ENCODE data around the gene KIF18A.

KIF18A gene

GRCh38 chr11:27996066-27996465 is 111.9 kb downstream of the KIF18A start:
- Histone ChIP-seq H3K27ac (ENCODE audit: insufficient read depth in 1 of 2, low read depth in 1 of 2, low read length in 2 of 2, poor library complexity in 1 of 2, severe bottlenecking in 2 of 2) (no peak overlapping the region), H3K36me3 (ENCODE audit: control insufficient read depth in 4 of 4, insufficient read depth in 4 of 4, low read length in 3 of 4) (no peaks in the 10 kb centered on the region), H3K27me3 (replicated peaks in 2 of 5; ENCODE audit: control insufficient read depth in 4 of 5, insufficient read depth in 5 of 5, low read length in 4 of 5) (no peaks in the 10 kb centered on the region), H3K4me1 (ENCODE audit: control extremely low read depth in 1 of 4, control insufficient read depth in 4 of 4, insufficient read depth in 4 of 4, low read length in 3 of 4) (no peaks in the 10 kb centered on the region), H3K9me3 (ENCODE audit: control extremely low read depth in 1 of 5, control insufficient read depth in 4 of 5, insufficient read depth in 2 of 5, low read depth in 1 of 5, low read length in 4 of 5) (peaks cover 0 to 12% (median 1%) of the 10 kb centered on the region in 5 experiments), H3K4me3 (ENCODE audit: control insufficient read depth in 1 of 7, extremely low read depth in 1 of 7, insufficient read depth in 4 of 7, low read depth in 2 of 7, low read length in 6 of 7) (no peak overlapping the region)
- WGBS (ENCODE audit: insufficient coverage) = no CpG with 5 or more reads among the region's 2 CpGs
- POLR2A ChIA-PET = no interaction called here
- CTCF ChIA-PET = no interaction called here
- no peak for DNase-seq

DNA sequence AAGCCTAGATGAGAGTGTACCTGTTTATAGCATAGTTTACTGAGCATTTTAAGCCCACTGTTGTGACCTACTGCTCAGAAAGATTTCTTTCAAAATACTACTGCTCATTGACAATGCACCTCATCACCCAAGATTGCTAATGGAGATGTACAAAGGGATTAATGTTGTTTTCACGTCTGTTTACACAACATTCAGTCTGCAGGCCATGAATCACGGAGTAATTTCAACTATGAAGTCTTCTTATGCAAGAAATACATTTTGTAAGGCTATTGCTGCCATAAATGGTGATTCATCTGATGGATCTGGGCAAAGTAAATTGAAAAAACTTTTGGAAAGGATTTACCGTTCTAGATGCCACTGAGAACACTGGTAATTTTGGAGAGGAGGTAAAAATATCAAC is 112.9 kb downstream of the KIF18A start:
- no peak overlapping the region for H3K4me3 ChIP-seq (ENCODE audit: control insufficient read depth in 1 of 7, extremely low read depth in 1 of 7, insufficient read depth in 4 of 7, low read depth in 2 of 7, low read length in 6 of 7)
- no peak overlapping the region for H3K27ac ChIP-seq (ENCODE audit: insufficient read depth in 1 of 2, low read depth in 1 of 2, low read length in 2 of 2, poor library complexity in 1 of 2, severe bottlenecking in 2 of 2)
- ChIA-PET CTCF (no interaction called here), POLR2A (no interaction called here)
- no peaks in the 10 kb centered on the region for H3K27me3 ChIP-seq (replicated peaks in 2 of 5; ENCODE audit: control insufficient read depth in 4 of 5, insufficient read depth in 5 of 5, low read length in 4 of 5)
- H3K9me3 ChIP-seq (ENCODE audit: control extremely low read depth in 1 of 5, control insufficient read depth in 4 of 5, insufficient read depth in 2 of 5, low read depth in 1 of 5, low read length in 4 of 5) = peaks cover 0 to 6% (median 0%) of the 10 kb centered on the region in 5 experiments
- no peaks in the 10 kb centered on the region for H3K36me3 ChIP-seq (ENCODE audit: control insufficient read depth in 4 of 4, insufficient read depth in 4 of 4, low read length in 3 of 4)
- DNase-seq = no peak
- H3K4me1 ChIP-seq (ENCODE audit: control extremely low read depth in 1 of 4, control insufficient read depth in 4 of 4, insufficient read depth in 4 of 4, low read length in 3 of 4) = no peaks in the 10 kb centered on the region
- WGBS (ENCODE audit: insufficient coverage) = 100% methylated on average over 3 of the region's 3 CpGs

DNA sequence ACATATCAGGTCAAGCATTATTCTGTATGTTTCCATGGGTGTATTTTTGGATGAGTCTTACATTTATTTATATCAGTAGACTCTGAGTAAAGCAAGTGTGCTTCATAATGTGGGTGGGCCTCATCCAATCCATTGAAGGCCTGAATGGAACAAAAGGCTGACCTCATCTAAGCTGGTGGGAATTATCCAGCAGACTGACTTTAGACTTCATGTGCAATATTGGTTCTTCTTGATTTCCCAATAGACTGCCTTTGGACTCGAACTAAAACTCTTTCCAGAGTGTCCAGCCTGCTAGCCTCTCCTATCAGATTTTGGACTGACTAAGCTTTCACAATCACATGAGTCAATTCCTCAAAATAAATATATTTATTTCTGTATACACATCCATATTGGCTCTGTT is 116.2 kb downstream of the KIF18A start:
- Histone ChIP-seq H3K9me3 (ENCODE audit: control extremely low read depth in 1 of 5, control insufficient read depth in 4 of 5, insufficient read depth in 2 of 5, low read depth in 1 of 5, low read length in 4 of 5) (no peaks in the 10 kb centered on the region), H3K36me3 (ENCODE audit: control insufficient read depth in 4 of 4, insufficient read depth in 4 of 4, low read length in 3 of 4) (no peaks in the 10 kb centered on the region), H3K27me3 (replicated peaks in 2 of 5; ENCODE audit: control insufficient read depth in 4 of 5, insufficient read depth in 5 of 5, low read length in 4 of 5) (no peaks in the 10 kb centered on the region), H3K27ac (ENCODE audit: insufficient read depth in 1 of 2, low read depth in 1 of 2, low read length in 2 of 2, poor library complexity in 1 of 2, severe bottlenecking in 2 of 2) (no peak overlapping the region), H3K4me3 (ENCODE audit: control insufficient read depth in 1 of 7, extremely low read depth in 1 of 7, insufficient read depth in 4 of 7, low read depth in 2 of 7, low read length in 6 of 7) (no peak overlapping the region), H3K4me1 (ENCODE audit: control extremely low read depth in 1 of 4, control insufficient read depth in 4 of 4, insufficient read depth in 4 of 4, low read length in 3 of 4) (peaks cover 0 to 3% (median 0%) of the 10 kb centered on the region in 4 experiments)
- no peak for DNase-seq
- CTCF ChIA-PET = interaction anchor here (0.7 kb wide), 1 partner anchor 10 kb away, joined by 3 read pairs; no protein-coding TSS in a partner anchor
- POLR2A ChIA-PET = no interaction called here
- no CpG with 5 or more reads among the region's 1 CpG for WGBS (ENCODE audit: insufficient coverage)

- CTCF ChIA-PET = no interaction called here
- H3K4me1 ChIP-seq (ENCODE audit: control extremely low read depth in 1 of 4, control insufficient read depth in 4 of 4, insufficient read depth in 4 of 4, low read length in 3 of 4) = no peaks in the 10 kb centered on the region
- H3K27ac ChIP-seq (ENCODE audit: insufficient read depth in 1 of 2, low read depth in 1 of 2, low read length in 2 of 2, poor library complexity in 1 of 2, severe bottlenecking in 2 of 2) = no peak overlapping the region
- H3K27me3 ChIP-seq (replicated peaks in 2 of 5; ENCODE audit: control insufficient read depth in 4 of 5, insufficient read depth in 5 of 5, low read length in 4 of 5) = peaks cover 0 to 3% (median 0%) of the 10 kb centered on the region in 5 experiments
- DNase-seq = no peak
- H3K4me3 ChIP-seq (ENCODE audit: control insufficient read depth in 1 of 7, extremely low read depth in 1 of 7, insufficient read depth in 4 of 7, low read depth in 2 of 7, low read length in 6 of 7) = no peak overlapping the region
- POLR2A ChIA-PET = no interaction called here
- no peaks in the 10 kb centered on the region for H3K36me3 ChIP-seq (ENCODE audit: control insufficient read depth in 4 of 4, insufficient read depth in 4 of 4, low read length in 3 of 4)
- no peaks in the 10 kb centered on the region for H3K9me3 ChIP-seq (ENCODE audit: control extremely low read depth in 1 of 5, control insufficient read depth in 4 of 5, insufficient read depth in 2 of 5, low read depth in 1 of 5, low read length in 4 of 5)
- 100% methylated on average over 1 of the region's 2 CpGs for WGBS (ENCODE audit: insufficient coverage)
These were observed 130.4 kb downstream of the KIF18A start for GRCh38 chr11:27977527-27977926.

GRCh38 chr11:27977031-27977430 is 130.9 kb downstream of the KIF18A start:
- DNase-seq = no peak
- 97% methylated on average over 3 of the region's 3 CpGs for WGBS (ENCODE audit: insufficient coverage)
- no peak overlapping the region for H3K27ac ChIP-seq (ENCODE audit: insufficient read depth in 1 of 2, low read depth in 1 of 2, low read length in 2 of 2, poor library complexity in 1 of 2, severe bottlenecking in 2 of 2)
- no peaks in the 10 kb centered on the region for H3K4me1 ChIP-seq (ENCODE audit: control extremely low read depth in 1 of 4, control insufficient read depth in 4 of 4, insufficient read depth in 4 of 4, low read length in 3 of 4)
- ChIA-PET CTCF (no interaction called here), POLR2A (interaction anchor here (0.6 kb wide), 1 partner anchor 287 kb away, joined by 3 read pairs; no protein-coding TSS in a partner anchor)
- H3K9me3 ChIP-seq (ENCODE audit: control extremely low read depth in 1 of 5, control insufficient read depth in 4 of 5, insufficient read depth in 2 of 5, low read depth in 1 of 5, low read length in 4 of 5) = no peaks in the 10 kb centered on the region
- peaks cover 0 to 3% (median 0%) of the 10 kb centered on the region in 5 experiments for H3K27me3 ChIP-seq (replicated peaks in 2 of 5; ENCODE audit: control insufficient read depth in 4 of 5, insufficient read depth in 5 of 5, low read length in 4 of 5)
- H3K4me3 ChIP-seq (ENCODE audit: control insufficient read depth in 1 of 7, extremely low read depth in 1 of 7, insufficient read depth in 4 of 7, low read depth in 2 of 7, low read length in 6 of 7) = no peak overlapping the region
- H3K36me3 ChIP-seq (ENCODE audit: control insufficient read depth in 4 of 4, insufficient read depth in 4 of 4, low read length in 3 of 4) = no peaks in the 10 kb centered on the region

- no peaks in the 10 kb centered on the region for H3K36me3 ChIP-seq (ENCODE audit: control insufficient read depth in 4 of 4, insufficient read depth in 4 of 4, low read length in 3 of 4)
- no peak overlapping the region for H3K4me3 ChIP-seq (ENCODE audit: control insufficient read depth in 1 of 7, extremely low read depth in 1 of 7, insufficient read depth in 4 of 7, low read depth in 2 of 7, low read length in 6 of 7)
- H3K4me1 ChIP-seq (ENCODE audit: control extremely low read depth in 1 of 4, control insufficient read depth in 4 of 4, insufficient read depth in 4 of 4, low read length in 3 of 4) = no peaks in the 10 kb centered on the region
- ChIA-PET POLR2A (interaction anchor here (0.6 kb wide), 1 partner anchor 288 kb away, joined by 3 read pairs; no protein-coding TSS in a partner anchor), CTCF (no interaction called here)
- H3K9me3 ChIP-seq (ENCODE audit: control extremely low read depth in 1 of 5, control insufficient read depth in 4 of 5, insufficient read depth in 2 of 5, low read depth in 1 of 5, low read length in 4 of 5) = no peaks in the 10 kb centered on the region
- 83% methylated on average over 2 of the region's 4 CpGs for WGBS (ENCODE audit: insufficient coverage)
- no peak overlapping the region for H3K27ac ChIP-seq (ENCODE audit: insufficient read depth in 1 of 2, low read depth in 1 of 2, low read length in 2 of 2, poor library complexity in 1 of 2, severe bottlenecking in 2 of 2)
- peaks cover 0 to 3% (median 0%) of the 10 kb centered on the region in 5 experiments for H3K27me3 ChIP-seq (replicated peaks in 2 of 5; ENCODE audit: control insufficient read depth in 4 of 5, insufficient read depth in 5 of 5, low read length in 4 of 5)
- no peak for DNase-seq
These were observed 131.7 kb downstream of the KIF18A start for GRCh38 chr11:27976262-27976661.

GRCh38 chr11:27973851-27974536 is 134.0 kb downstream of the KIF18A start:
- DNase-seq = no peak
- CTCF ChIA-PET = interaction anchor here (0.7 kb wide), 1 partner anchor 26 kb away, joined by 4 read pairs; no protein-coding TSS in a partner anchor
- no peaks in the 10 kb centered on the region for H3K36me3 ChIP-seq (ENCODE audit: control insufficient read depth in 4 of 4, insufficient read depth in 4 of 4, low read length in 3 of 4)
- H3K27ac ChIP-seq (ENCODE audit: insufficient read depth in 1 of 2, low read depth in 1 of 2, low read length in 2 of 2, poor library complexity in 1 of 2, severe bottlenecking in 2 of 2) = no peak overlapping the region
- H3K4me3 ChIP-seq (ENCODE audit: control insufficient read depth in 1 of 7, extremely low read depth in 1 of 7, insufficient read depth in 4 of 7, low read depth in 2 of 7, low read length in 6 of 7) = no peak overlapping the region
- H3K27me3 ChIP-seq (replicated peaks in 2 of 5; ENCODE audit: control insufficient read depth in 4 of 5, insufficient read depth in 5 of 5, low read length in 4 of 5) = peaks cover 0 to 2% (median 0%) of the 10 kb centered on the region in 5 experiments
- no peaks in the 10 kb centered on the region for H3K4me1 ChIP-seq (ENCODE audit: control extremely low read depth in 1 of 4, control insufficient read depth in 4 of 4, insufficient read depth in 4 of 4, low read length in 3 of 4)
- 100% methylated on average over 4 of the region's 4 CpGs for WGBS (ENCODE audit: insufficient coverage)
- POLR2A ChIA-PET = no interaction called here
- no peaks in the 10 kb centered on the region for H3K9me3 ChIP-seq (ENCODE audit: control extremely low read depth in 1 of 5, control insufficient read depth in 4 of 5, insufficient read depth in 2 of 5, low read depth in 1 of 5, low read length in 4 of 5)
